Mononuclear cell (primary cell): Measurements from ENCODE around the gene HYI. TPM values are rescaled to one million over a fixed set of nuclear protein-coding genes. Genes with fewer than 3 reads are reported as not detected.
"Not testable (repeated sequence)": the region's sequence is repeated elsewhere in the genome, so short reads cannot be mapped to it uniquely, and the experiment has no call there.

Experiments
- H3K27me3 ChIP-seq: 2 replicates; pipeline ENCODE4 v1.6.0; 2011; ENCODE audit warnings: low read length, control low read depth; ENCODE audit not compliant: insufficient read depth
- H3K4me1 ChIP-seq: 2 replicates; pipeline ENCODE4 v1.5.1; 2011; ENCODE audit warnings: mild to moderate bottlenecking, low read length, control low read depth; ENCODE audit not compliant: insufficient read depth
- H3K4me3 ChIP-seq: 2 replicates; pipeline ENCODE4 v1.5.1; 2011; ENCODE audit warnings: mild to moderate bottlenecking, low read length, moderate library complexity
- H3K9me3 ChIP-seq: 2 replicates; pipeline ENCODE4 v1.5.1; 2011; ENCODE audit warnings: low read depth, mild to moderate bottlenecking, control low read depth, low read length
- total RNA-seq: library from RNA; depleted of rRNA; stranded (reverse); fragments of >200 nt; gene quantifications from one replicate; pipeline ENCODE4 v1.2.3, GENCODE V29; 2012

Gene HYI, protein sequence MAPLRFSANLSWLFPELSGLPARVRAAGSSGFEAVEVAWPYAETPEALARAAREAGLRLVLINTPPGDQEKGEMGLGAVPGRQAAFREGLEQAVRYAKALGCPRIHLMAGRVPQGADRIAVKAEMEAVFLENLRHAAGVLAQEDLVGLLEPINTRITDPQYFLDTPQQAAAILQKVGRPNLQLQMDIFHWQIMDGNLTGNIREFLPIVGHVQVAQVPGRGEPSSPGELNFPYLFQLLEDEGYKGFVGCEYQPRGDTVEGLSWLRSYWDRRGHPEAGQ
- 7.9 TPM for total RNA-seq

GRCh38 chr1:43453442-43454269 lies at the start of gene HYI:
Gene HYI (minus strand): TSS chr1:43453931. CDS start chr1:43453793, 138 bp downstream.
- Histone ChIP-seq H3K27me3 (peaks cover 6% of the 10 kb centered on the region), H3K4me3 (peak within 1 kb of the TSS; percentile 45)

DNA sequence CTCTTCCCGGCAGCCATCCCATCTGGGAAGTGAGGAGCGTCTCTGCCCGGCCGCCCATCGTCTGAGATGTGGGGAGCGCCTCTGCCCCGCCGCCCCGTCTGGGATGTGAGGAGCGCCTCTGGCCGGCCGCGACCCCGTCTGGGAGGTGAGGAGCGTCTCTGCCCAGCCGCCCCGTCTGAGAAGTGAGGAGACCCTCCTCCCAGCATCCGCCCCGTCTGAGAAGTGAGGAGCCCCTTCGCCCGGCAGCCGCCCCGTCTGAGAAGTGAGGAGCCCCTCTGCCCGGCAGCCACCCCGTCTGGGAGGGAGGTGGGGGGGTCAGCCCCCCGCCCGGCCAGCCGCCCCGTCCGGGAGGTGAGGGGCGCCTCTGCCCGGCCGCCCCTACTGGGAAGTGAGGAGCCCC lies 48.1 kb upstream of the HYI start:
- H3K4me3 ChIP-seq, H3K27me3 ChIP-seq, H3K9me3 ChIP-seq, H3K4me1 ChIP-seq: not testable (repeated sequence)

More at GRCh38 chr1:43453442-43454269, at the start of gene HYI:
- H3K4me1 ChIP-seq: peaks cover 16% of the 10 kb centered on the region
- no peaks in the 10 kb centered on the region for H3K9me3 ChIP-seq

DNA sequence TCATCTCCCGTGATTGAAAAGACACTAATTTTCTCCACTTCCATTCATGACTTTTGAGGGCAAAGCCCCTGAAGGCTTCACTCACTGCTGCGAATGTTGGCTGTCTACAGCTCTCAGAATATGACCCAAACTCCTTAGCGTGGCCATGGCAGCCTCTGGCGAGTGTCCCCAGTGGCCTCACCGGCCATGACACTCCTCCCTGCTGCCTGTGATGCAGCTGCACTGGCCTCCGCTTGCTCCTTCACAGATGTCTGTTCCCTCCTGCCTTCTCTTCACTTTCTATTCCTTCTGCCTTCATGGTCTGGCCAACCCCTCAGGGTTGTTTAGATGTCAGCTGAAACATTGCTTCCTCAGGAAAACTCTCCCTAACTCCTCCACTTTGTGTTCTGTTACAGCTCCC lies 46.2 kb upstream of the HYI start:
- H3K4me1 ChIP-seq: no peaks in the 10 kb centered on the region
- no peak overlapping the region for H3K4me3 ChIP-seq
- no peaks in the 10 kb centered on the region for H3K9me3 ChIP-seq
- no peaks in the 10 kb centered on the region for H3K27me3 ChIP-seq

DNA sequence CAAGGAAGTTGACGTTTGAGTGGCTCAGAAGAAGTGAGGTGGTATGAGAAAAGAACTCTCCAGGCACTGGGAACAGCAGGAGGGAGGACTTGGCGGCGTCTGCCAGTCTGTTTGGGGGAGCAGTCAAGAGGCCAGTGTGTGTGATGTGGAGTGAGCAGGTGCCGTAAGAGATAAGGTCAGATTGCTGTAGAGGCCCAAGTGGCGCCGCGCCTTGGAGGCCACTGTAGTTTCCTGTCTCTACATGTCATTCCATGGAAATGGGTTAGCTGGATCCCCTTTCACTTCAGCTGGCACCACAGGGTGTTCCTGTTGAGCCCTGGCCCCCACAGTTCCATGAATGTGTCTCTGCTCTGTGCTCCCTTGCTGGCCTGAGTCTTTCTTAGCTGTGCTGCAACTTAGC lies 41.5 kb upstream of the HYI start:
- no peak overlapping the region for H3K4me3 ChIP-seq
- H3K27me3 ChIP-seq: no peaks in the 10 kb centered on the region
- H3K4me1 ChIP-seq: no peaks in the 10 kb centered on the region
- H3K9me3 ChIP-seq: no peaks in the 10 kb centered on the region

DNA sequence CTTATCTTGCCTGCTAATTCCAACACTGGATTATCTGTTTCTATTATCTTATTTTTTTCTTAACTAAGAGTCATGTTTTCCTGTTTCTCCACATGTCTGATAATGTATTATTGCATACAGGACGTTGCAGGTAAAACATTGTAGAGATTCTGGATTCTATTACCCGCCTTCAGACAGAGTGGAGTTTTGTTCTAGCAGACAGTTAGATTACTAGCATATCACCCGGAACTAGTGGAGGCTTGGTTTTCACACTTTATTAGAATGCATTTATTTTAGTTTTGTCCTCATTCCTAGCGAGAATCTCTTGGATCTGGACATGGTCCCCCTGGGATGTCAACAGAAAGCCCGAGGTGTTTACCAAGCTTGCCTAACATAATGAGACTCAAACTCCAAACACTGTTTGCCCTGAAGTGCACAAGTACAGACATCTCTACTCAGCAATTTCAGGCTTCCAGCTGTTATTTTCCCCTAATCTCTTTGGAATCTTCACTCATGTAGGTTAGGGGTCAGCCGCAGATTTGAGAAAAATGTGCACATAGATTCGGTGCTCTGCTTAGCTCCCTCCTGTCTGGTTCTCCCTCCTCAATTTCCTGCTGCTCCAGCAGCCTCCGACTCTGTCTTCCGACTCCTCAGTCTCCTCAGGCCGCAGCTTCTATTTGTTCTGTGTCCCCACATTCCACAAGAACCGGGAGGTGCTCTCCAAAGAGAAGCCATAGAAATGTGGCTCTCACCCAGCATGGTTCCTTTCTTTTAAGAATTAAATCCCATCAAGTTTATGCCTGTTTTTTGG lies 40.1 kb upstream of the HYI start:
- H3K4me1 ChIP-seq: no peaks in the 10 kb centered on the region
- no peak overlapping the region for H3K4me3 ChIP-seq
- no peaks in the 10 kb centered on the region for H3K27me3 ChIP-seq
- H3K9me3 ChIP-seq: no peaks in the 10 kb centered on the region

DNA sequence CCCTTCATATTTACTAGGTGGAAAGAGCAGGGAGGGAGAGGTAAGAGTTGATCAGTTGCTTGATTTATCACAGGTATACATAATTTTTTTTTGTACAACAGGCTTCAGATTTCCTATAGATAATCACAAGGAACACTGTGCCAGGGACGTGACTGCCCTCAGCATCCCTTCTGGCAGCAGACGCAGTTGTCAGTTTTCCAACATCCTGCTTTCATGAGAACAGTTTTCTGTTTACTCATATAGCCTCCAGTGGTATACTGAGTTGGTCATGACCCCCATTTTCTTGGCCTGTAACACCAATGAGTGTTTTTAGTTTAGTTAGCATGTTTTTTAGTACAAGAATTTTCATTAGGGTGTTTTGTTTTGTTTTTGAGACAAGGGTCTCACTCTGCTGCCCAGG lies 39.1 kb upstream of the HYI start:
- Histone ChIP-seq H3K27me3 (no peaks in the 10 kb centered on the region), H3K9me3 (peaks cover 7% of the 10 kb centered on the region), H3K4me3 (no peak overlapping the region), H3K4me1 (no peaks in the 10 kb centered on the region)

DNA sequence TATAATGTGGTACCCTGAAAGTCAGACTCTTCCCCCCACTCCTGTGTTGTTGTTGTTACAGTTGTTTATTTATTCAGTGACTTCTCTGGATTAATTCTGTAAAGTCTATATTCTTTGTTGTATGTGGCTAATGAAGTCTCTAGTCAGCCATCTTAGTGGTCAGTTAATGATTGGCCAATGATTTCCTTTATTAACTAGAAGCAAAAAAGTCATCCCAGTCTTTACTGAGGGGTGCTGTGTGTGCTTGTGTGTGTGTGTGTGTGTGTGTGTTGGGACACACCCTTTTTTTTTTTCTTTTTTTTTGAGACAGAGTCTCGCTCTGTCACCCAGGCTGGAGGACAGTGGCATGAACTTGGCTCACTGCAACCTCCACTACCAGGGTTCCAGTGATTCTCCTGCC lies 37.3 kb upstream of the HYI start:
- Histone ChIP-seq H3K9me3 (peaks cover 10% of the 10 kb centered on the region), H3K4me3 (no peak overlapping the region), H3K27me3 (no peaks in the 10 kb centered on the region)

GRCh38 chr1:43488165-43488564 lies 34.4 kb upstream of the HYI start:
- Histone ChIP-seq H3K4me1 (no peaks in the 10 kb centered on the region), H3K9me3 (peaks cover 10% of the 10 kb centered on the region), H3K27me3 (no peaks in the 10 kb centered on the region), H3K4me3 (no peak overlapping the region)

More for the DNA sequence above, 37.3 kb upstream of the HYI start:
- no peaks in the 10 kb centered on the region for H3K4me1 ChIP-seq

- Histone ChIP-seq H3K27me3 (no peaks in the 10 kb centered on the region), H3K4me1 (no peaks in the 10 kb centered on the region), H3K9me3 (peaks cover 10% of the 10 kb centered on the region), H3K4me3 (no peak overlapping the region)
Observed at GRCh38 chr1:43484367-43484766, 30.6 kb upstream of the HYI start.

DNA sequence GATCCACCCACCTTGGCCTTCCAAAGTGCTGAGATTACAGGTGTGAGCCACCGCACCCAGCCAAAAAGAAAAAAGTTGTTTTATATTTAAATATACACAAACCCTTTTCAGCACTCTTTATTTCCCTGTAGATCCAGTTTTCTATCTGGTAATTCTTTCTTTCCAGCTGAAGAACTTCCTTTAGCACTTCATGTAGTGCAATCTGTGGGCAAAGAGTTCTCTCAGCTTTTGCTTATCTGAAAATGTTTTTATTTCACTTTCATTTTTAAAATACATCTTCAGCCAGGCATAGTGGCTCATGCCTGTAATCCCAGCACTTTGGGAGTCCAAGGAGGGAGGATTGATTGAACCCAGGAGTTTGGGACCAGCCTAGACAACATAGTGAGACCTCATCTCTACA lies 28.5 kb upstream of the HYI start:
- no peaks in the 10 kb centered on the region for H3K27me3 ChIP-seq
- no peaks in the 10 kb centered on the region for H3K9me3 ChIP-seq
- H3K4me3 ChIP-seq: no peak overlapping the region
- no peaks in the 10 kb centered on the region for H3K4me1 ChIP-seq

DNA sequence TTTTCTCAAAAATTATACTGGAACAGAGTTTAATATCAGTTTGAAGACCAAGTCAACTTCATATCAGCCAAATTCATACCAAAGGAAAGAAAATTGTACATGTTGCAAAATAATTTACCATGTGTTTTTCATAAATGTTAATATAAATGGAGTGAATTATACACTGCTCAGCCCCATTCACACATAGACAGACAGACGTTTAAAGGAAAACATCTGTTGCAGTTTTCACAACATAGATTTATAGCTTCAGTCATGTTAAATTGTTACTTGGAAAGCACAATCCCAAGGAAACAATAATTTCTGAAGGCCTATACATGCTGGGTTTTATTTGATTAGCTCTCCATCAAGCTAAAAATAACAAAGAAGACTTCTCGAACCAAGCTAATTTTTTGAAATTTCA lies 27.8 kb upstream of the HYI start:
- H3K4me1 ChIP-seq: no peaks in the 10 kb centered on the region
- H3K4me3 ChIP-seq: no peak overlapping the region
- H3K9me3 ChIP-seq: no peaks in the 10 kb centered on the region
- H3K27me3 ChIP-seq: no peaks in the 10 kb centered on the region

- no peak overlapping the region for H3K4me3 ChIP-seq
- H3K4me1 ChIP-seq: no peaks in the 10 kb centered on the region
- no peaks in the 10 kb centered on the region for H3K9me3 ChIP-seq
- H3K27me3 ChIP-seq: no peaks in the 10 kb centered on the region
Observed at GRCh38 chr1:43479414-43479813, 25.7 kb upstream of the HYI start.

- H3K9me3 ChIP-seq: no peaks in the 10 kb centered on the region
- no peaks in the 10 kb centered on the region for H3K27me3 ChIP-seq
- no peak overlapping the region for H3K4me3 ChIP-seq
- no peaks in the 10 kb centered on the region for H3K4me1 ChIP-seq
Observed at GRCh38 chr1:43477716-43478115, 24.0 kb upstream of the HYI start.

DNA sequence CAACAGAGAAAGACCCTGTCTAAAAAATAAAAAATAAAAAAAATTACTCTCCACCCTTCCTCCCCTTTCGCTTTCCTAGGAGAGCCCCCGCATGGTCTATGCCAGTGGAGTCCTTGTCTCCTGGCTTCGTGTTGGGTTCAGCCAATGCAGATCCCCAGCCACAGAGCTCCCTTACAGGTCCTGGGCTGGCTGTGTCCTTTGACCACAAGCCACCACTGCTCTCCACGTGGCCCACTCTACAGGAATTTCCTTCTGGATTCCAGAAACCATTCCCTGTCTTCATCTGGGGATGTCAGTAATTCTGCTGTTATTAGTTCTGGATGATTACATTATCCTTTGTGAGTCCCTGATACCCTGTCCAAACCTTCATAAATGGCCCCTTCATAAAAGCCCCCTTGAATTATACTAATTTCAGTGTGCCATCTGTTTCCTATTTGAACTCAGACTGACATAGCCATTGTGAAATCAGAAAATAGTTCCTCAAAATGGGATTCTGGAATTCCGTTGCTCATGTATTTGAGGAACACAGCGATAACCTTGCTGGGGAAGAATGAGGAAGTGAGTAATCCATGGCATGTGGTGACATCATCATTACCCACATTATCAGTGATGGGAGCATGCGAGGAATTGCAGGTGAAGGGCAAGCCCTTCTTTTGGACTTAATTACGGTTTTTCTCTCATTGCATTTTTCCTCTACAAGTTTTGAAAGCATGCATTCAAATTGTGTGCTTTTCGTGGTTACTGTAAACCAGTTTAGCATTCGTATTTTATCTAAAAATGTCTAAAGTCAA lies 22.1 kb upstream of the HYI start:
- not testable (repeated sequence) for H3K4me1 ChIP-seq, H3K9me3 ChIP-seq, H3K4me3 ChIP-seq, H3K27me3 ChIP-seq
